Transverse colon (tissue), 4 donors: ENCODE results near the gene MYL6B. TPM values are rescaled to one million over a fixed set of nuclear protein-coding genes. Genes with fewer than 3 reads are reported as not detected.

Source experiments
- DNase-seq: peaks from one replicate; pipeline ENCODE4 v3.0.0-alpha.2; 2019
- H3K27ac ChIP-seq, 4 donors: fragments of 200-600 bp; sonication (generic); 2 replicates each; pipeline ENCODE4 v1.5.1; 2016 to 2018; ENCODE audit warnings: inconsistent platforms in 4 of 4
- H3K27me3 ChIP-seq: fragments of 200-600 bp; sonication (generic); 2 replicates; pipeline ENCODE4 v1.5.1; 2017; ENCODE audit warnings: inconsistent platforms
- H3K36me3 ChIP-seq, 4 donors: fragments of 200-600 bp; sonication (generic); 2 replicates each; pipeline ENCODE4 v1.5.1; 2017 to 2019; ENCODE audit warnings: inconsistent platforms in 4 of 4
- H3K4me1 ChIP-seq, 4 donors: fragments of 200-600 bp; sonication (generic); 2 replicates each; pipeline ENCODE4 v1.5.1; 2017 to 2020; ENCODE audit warnings: inconsistent platforms in 4 of 4
- H3K4me3 ChIP-seq, 4 donors: fragments of 200-600 bp; sonication (generic); 1 replicate in 1 of 4; 2 replicates in 3 of 4; pipeline versions ENCODE4 v1.5.1 to v1.6.1; 2017 to 2019; ENCODE audit warnings: inconsistent platforms in 4 of 4
- H3K9me3 ChIP-seq, 2 donors: fragments of 200-600 bp; sonication (generic); 2 replicates each; pipeline ENCODE4 v1.5.1; 2017 to 2019; ENCODE audit warnings: inconsistent platforms in 2 of 2
- CTCF ChIP-seq, 5 experiments: fragments of 200-600 bp in 3 of 5; fragments of 450-650 bp in 2 of 5; sonication (generic) in 3 of 5; IDR thresholded peaks; 1 replicate in 2 of 5; 2 replicates in 3 of 5; pipeline ENCODE4 v1.5.1; 2016 to 2017; ENCODE audit warnings: antibody characterized with exemption in 5 of 5, inconsistent platforms in 3 of 5, mild to moderate bottlenecking in 2 of 5, moderate library complexity in 1 of 5
- EP300 ChIP-seq: sonication (generic); formaldehyde crosslinking; IDR thresholded peaks from one replicate; pipeline ENCODE4 v1.6.1; 2017; ENCODE audit warnings: antibody characterized with exemption, low read depth
- POLR2A ChIP-seq: fragments of 450-650 bp; IDR thresholded peaks from one replicate; pipeline ENCODE4 v1.6.1; 2016; ENCODE audit warnings: antibody characterized with exemption, mild to moderate bottlenecking, moderate library complexity
- POLR2AphosphoS5 ChIP-seq, 3 donors: sonication (generic); formaldehyde crosslinking; IDR thresholded peaks; one replicate each; pipeline ENCODE4 v1.6.1; 2016; ENCODE audit warnings: antibody characterized with exemption in 3 of 3
- WGBS, 2 donors: methylation state at CpG; one replicate each; pipeline ENCODE4 v1.1.5; 2018; ENCODE audit warnings: low coverage in 1 of 2; 5-methylcytosine and 5-hydroxymethylcytosine counted together
- in situ Hi-C, 4 donors: fragments of 200-750 bp; cut with MboI; loops; one replicate each; pipeline versions ENCODE4 v1.15.0 to v1.15.1; 2017; ENCODE audit warnings: low sequenced_read_pairs in 3 of 4, low pct_ligation_motif_present in 1 of 4, low pct_unique_long_range_greater_than_20kb in 1 of 4
- intact Hi-C: fragments of 100-400 bp; cut with DNase I; formaldehyde crosslinking; loops from one replicate; pipeline ENCODE4 v1.15.1; 2023; ENCODE audit warnings: low total_unique reads
- total RNA-seq, 4 donors: library from RNA; depleted of rRNA; stranded (reverse); fragments of >200 nt; gene quantifications; one replicate each; pipeline ENCODE4 v1.1.0, GENCODE V29; 2016

Gene MYL6B
- total RNA-seq, 4 donors from 2014 or later = 26.4 to 30.0 (median 26.7) TPM; not detected in 1

GRCh38 chr12:56188131-56188777 is 35.9 kb downstream of the MYL6B start:
- Histone ChIP-seq H3K36me3 (peaks cover 0 to 26% (median 12%) of the 10 kb centered on the region in 4 donors), H3K4me3 (peak overlapping the region; percentile 87 to 99 (median 98)), H3K27me3 (no peaks in the 10 kb centered on the region), H3K4me1 (peaks cover 12 to 28% (median 22%) of the 10 kb centered on the region in 4 donors), H3K9me3 (no peaks in the 10 kb centered on the region), H3K27ac (peak overlapping the region; percentile 95 to 100 (median 99))
- intact Hi-C loops = loop anchor here (2.0 kb wide), 1 partner anchor 69 kb away; the partner anchor contains the start of gene ZC3H10
- no peak for DNase-seq
- in situ Hi-C loops = loop anchor here in 2 of 4 donors (5.0 to 10.0 kb wide), 2 partner anchors 56 to 63 kb away; partner anchors contain the start of gene ESYT1 (in 1 of the 2)
- TF ChIP-seq POLR2A (no peak), EP300 (no peak), CTCF (IDR thresholded peaks at IDR 0.05) (no peak), POLR2AphosphoS5 (IDR thresholded peaks at IDR 0.05) (no peak)
- WGBS, 2 donors = 5 to 43% methylated on average over 1 to 10 of the region's 10 CpGs

GRCh38 chr12:56188778-56189098 is 36.4 kb downstream of the MYL6B start:
- peak overlapping the region; percentile 87 to 99 (median 98) for H3K4me3 ChIP-seq

GRCh38 chr12:56189099-56189917 is 36.9 kb downstream of the MYL6B start, which contains the start of gene SMARCC2:
Gene SMARCC2 (minus strand): TSS chr12:56189483. CDS start chr12:56189461, 22 bp downstream.
- Histone ChIP-seq H3K4me3 (peak within 1 kb of the TSS; percentile 87 to 99 (median 98)), H3K27ac (peak within 1 kb of the TSS; percentile 95 to 100 (median 99)), H3K27me3 (no peaks in the 10 kb centered on the region), H3K36me3 (peaks cover 0 to 18% (median 7%) of the 10 kb centered on the region in 4 donors), H3K9me3 (no peaks in the 10 kb centered on the region), H3K4me1 (peaks cover 12 to 28% (median 22%) of the 10 kb centered on the region in 4 donors)
- TF ChIP-seq POLR2AphosphoS5 (IDR thresholded peaks at IDR 0.05) = peak; percentile 58 to 77 (median 67)
- no peak for TF ChIP-seq EP300
- peak; percentile 65 to 82 (median 74) for TF ChIP-seq CTCF (IDR thresholded peaks at IDR 0.05)
- peak; percentile 56 for TF ChIP-seq POLR2A
- DNase-seq = peak; percentile 94
- 0% methylated on average over 57 of the region's 93 CpGs; no CpG with 5 or more reads in 1 of the 2 donors for WGBS, 2 donors
- intact Hi-C loops = loop anchor here (2.0 kb wide), 1 partner anchor 71 kb away; the partner anchor contains the start of gene ZC3H10
- in situ Hi-C loops = loop anchor here in 2 of 4 donors (5.0 to 10.0 kb wide), 2 partner anchors 57 to 65 kb away; partner anchors contain the start of gene ESYT1 (in 1 of the 2)

More at GRCh38 chr12:56188778-56189098, 36.4 kb downstream of the MYL6B start:
- no peaks in the 10 kb centered on the region for H3K9me3 ChIP-seq
- peaks cover 0 to 23% (median 9%) of the 10 kb centered on the region in 4 donors for H3K36me3 ChIP-seq
- peaks cover 12 to 28% (median 22%) of the 10 kb centered on the region in 4 donors for H3K4me1 ChIP-seq
- no peaks in the 10 kb centered on the region for H3K27me3 ChIP-seq
- in situ Hi-C loops (loop anchor here in 2 of 4 donors (5.0 to 10.0 kb wide), 2 partner anchors 56 to 64 kb away; partner anchors contain the start of gene ESYT1 (in 1 of the 2)), intact Hi-C loops (loop anchor here (2.0 kb wide), 1 partner anchor 70 kb away; the partner anchor contains the start of gene ZC3H10)
- TF ChIP-seq POLR2AphosphoS5 (IDR thresholded peaks at IDR 0.05) = no peak
- TF ChIP-seq EP300 = no peak
- no peak for TF ChIP-seq POLR2A
- no peak for TF ChIP-seq CTCF (IDR thresholded peaks at IDR 0.05)
- WGBS, 2 donors = 1% methylated on average over 15 of the region's 17 CpGs; no CpG with 5 or more reads in 1 of the 2 donors
- no peak for DNase-seq
- peak overlapping the region; percentile 95 to 100 (median 99) for H3K27ac ChIP-seq
